CD4-positive, alpha-beta T cell treated with Interleukin-17A for 1 hour (primary cell): ENCODE data around the gene ALG8.
A peak's percentile ranks its signal among the peaks of the same experiment; 100 is the strongest.
"Not testable (repeated sequence)": the region's sequence is repeated elsewhere in the genome, so short reads cannot be mapped to it uniquely, and the experiment has no call there.

ENCODE experiments used
- DNase-seq: peaks from one replicate; pipeline ENCODE4 v3.0.0-alpha.2; 2020

The ALG8 gene

DNA sequence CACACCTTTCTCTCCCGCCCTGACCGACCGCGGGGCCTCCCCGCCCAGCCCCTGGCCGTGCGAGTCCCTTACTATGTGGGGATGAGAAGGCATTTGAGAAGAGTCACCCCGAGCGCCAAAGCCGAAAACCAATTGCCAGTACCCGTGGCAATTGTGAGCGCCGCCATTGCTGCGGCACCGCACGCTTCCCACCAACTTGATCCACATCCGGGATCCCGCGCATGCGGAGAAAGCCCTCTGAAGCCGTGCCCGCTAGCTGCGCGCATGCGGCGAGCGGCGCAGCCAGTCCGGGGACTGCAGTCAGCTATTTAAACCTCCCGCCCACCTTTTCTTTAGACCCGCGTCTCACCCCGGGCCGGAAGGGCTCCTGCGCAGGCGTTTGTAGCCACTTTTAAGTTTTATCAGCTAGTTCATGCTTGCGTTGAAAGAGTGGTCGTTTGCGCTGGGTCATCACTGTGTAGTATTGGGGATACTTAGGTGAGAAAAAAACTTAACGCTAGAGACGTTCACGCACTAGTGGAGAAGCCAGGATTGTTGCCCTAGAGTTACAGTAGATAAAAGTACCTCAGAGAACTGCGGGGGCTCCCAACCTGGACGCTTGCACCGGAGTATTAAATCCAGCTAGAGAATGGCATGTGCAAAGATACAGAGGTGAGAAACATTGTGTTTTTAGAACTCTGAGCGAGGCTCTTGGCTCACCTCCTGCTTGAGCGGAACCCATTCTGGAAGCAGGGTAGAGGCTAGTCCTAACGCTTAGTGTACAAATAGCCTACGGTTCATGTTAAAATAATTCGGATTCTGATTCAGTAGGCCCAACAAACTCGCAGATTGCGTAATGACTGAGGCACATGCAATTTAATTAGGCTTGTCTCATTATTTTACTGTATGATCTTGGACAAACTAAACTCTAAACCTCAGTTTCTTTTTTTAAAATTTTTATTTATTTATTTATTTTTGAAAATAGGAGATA is at the start of gene ALG8:
Gene ALG8, minus strand, starts transcription at position 205 of the 970 bp plus-strand sequence. Its CDS starts 38 bp downstream, at position 167.
- peak; percentile 97 for DNase-seq

GRCh38 chr11:78188286-78189173 is 49.1 kb upstream of the ALG8 start, which contains the start of the genes KCTD21 and USP35:
Gene KCTD21, minus strand, starts transcription at chr11:78188626. Its CDS starts 14,072 bp downstream, at chr11:78174554.
Gene USP35, plus strand, starts transcription at chr11:78188919. Its CDS starts 7,327 bp downstream, at chr11:78196246.
- DNase-seq, result peak; percentile 92

DNA sequence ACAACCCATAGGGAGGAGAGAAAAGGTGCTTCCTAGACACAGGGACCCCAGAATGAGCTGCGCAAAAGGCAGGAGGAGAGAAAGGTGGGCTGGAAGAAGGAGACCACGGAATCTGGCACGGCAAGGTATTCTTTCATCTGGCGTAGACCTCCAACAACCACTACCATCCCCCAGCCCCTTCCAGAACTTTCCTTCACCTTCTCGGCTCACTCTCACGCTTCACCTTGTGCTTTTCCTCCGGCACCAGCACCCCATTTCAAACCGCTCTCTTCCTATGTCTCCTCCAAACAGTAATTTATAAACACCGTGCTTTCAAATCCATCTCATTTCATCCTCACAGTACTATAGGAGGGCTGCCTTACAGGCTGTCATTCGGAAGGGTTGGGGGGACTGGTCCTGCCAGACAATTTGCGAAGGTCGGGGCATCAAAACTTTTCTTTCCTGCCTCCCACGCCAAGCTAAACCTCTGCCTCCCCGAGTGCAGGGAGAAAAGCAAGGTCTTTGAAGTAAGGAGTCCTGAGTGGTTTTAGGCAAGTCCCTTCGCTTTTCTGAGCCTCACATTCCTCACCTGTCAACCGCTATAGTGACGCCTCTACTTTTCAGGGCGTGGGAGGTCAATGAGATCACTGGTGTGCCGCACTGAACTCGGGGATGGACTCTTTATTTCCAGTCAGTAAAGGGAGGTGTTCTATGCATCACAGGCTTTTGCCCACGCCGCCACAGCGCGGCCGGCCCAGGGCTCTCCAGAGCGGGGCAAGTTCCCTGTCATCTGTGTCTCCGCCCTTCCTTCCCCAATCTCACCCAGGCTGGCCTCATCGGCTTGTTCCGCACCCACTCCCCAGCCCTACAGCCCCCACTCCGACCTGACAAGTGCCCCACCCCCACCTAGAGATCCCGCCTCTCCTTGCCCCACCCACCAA is 48.2 kb upstream of the ALG8 start:
- peak; percentile 72 for DNase-seq

GRCh38 chr11:78181185-78181584 is 41.8 kb upstream of the ALG8 start:
- no peak for DNase-seq

- no peak for DNase-seq
Measured at GRCh38 chr11:78180751-78181150, 41.3 kb upstream of the ALG8 start.

DNA sequence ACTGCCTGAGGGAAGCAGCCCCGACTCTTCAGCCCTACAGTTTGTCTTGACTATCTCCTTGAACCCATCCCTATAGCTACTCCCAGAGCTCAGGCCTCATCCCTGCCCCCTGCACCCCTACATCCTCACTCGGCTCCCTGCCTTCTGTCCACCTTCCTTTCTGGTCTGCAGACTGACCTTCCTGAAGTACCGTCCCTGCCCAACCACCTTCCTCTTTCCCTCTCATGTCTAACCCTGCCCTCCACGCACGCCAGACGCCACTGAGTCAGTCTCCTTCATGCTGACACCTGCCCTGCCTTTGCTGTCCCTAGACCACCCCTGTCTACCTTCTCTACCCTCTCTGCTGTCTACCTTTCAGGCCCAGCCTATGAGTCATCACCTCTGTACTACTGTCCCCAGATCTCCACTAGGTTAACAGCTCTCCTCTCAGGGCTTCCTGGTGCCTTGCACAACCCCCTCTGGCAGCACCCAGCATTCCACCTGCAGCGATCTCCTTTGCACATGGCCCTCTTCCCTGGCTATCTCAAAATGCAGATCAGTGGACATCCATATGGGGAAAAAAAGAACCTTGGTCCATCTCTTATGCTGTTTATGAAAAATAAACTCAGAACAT is 40.1 kb upstream of the ALG8 start:
- no peak for DNase-seq

DNA sequence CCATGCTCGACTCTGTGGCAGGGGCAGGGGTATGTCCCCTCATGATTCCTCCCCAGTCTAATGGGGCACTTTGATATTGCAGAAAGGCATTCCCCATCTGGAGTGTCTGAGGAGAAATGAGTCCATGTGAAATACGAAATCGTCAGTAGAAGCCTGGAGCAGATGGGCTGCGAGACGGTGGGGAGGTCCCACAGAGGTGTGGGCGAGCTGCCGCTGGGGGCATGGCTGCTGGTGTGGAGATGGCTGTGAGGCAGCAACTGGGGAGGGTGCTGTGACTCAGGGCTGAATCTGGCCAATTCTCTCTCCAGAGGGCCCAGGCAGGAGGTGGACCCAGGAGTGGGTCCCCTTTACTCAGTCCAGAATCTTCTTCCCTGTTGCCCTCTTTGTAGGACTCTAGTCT is 37.8 kb upstream of the ALG8 start:
- no peak for DNase-seq

- DNase-seq, result no peak
Measured at GRCh38 chr11:78176605-78177141, 37.2 kb upstream of the ALG8 start.

DNA sequence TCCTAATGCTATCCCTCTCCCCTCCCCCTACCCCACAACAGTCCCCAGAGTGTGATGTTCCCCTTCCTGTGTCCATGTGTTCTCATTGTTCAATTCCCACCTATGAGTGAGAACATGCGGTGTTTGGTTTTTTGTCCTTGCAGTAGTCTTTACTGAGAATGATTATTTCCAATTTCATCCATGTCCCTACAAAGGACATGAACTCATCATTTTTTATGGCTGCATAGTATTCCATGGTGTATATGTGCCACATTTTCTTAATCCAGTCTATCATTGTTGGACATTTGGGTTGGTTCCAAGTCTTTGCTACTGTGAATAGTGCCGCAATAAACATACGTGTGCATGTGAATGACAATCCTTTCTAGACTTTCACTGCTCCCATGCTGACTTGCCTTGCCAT is 36.4 kb upstream of the ALG8 start:
- not testable (repeated sequence) for DNase-seq

- no peak for DNase-seq
Measured at GRCh38 chr11:78171951-78172350, 32.5 kb upstream of the ALG8 start.

GRCh38 chr11:78170874-78171549 is 31.6 kb upstream of the ALG8 start:
- no peak for DNase-seq

DNA sequence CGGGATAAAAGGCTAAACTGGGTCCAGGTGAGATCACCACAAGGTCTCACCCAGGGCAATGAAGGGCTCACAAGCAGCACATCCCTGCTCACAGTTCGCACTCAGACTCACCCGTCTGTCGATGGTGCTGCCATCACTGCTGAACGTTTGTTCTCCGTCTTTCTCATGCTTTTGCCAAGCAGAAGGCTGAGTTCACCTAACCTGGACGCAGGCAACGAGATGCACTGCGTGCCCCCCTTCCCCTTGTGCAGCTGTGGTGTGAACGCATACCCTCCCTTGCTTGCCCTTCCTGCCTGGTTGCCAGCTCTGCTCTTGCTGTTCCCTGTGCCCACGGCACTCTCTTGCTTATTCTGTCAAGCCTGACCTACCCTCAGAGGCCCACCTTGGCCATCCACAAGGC is 31.0 kb upstream of the ALG8 start:
- no peak for DNase-seq

- DNase-seq, result no peak
Measured at GRCh38 chr11:78168539-78169477, 29.4 kb upstream of the ALG8 start.

DNA sequence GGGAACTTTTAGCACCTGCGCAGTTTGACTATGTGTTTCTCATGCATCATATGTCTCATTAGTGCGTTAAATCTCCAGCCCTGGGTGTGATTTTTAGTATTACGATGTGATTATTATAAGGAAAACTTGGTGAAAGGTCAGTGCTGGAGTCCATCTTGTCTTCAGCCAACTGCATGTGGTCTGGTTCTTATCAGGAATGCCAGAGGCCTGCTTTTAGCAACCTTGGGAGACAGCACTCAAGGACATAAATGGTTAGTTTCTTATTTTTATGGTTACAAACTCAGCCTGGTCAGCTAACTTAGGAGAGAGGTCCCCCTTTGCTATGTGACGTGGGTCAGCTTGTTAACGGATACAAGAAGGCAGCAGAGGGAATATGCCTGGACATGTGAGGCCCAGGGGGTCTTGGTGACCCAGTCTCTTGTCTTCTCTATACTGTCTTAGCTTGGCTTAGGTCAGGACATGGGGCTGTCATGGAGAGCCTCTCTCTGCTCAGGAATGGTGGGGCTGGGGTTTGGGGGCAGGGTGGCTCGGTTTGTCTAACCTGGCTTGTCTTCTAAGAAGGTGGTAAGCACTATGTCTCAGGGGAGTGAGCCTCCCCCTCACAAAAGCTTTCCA is 27.5 kb upstream of the ALG8 start:
- DNase-seq, result no peak

GRCh38 chr11:78164471-78164870 is 25.0 kb upstream of the ALG8 start:
- no peak for DNase-seq

- no peak for DNase-seq
Measured at GRCh38 chr11:78163828-78164227, 24.4 kb upstream of the ALG8 start.

DNA sequence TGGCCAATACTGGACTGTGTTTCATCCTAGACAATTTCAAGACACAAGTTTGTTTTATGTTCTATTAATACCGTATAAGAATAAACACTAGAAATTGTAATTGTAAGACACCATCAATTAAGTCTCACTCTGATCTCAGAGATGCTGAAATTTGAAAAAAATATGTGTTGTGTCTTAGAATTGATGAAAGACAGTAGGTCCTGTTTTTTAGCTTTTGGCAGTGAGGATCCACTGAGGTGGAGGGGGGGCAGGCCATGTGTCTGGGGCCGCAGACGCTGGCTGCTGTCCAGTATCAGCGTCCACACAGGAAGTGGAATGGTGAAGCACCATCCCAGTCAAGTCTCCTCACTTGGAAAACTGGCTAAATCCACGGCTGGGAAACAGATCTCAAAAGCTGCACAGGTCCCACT is 22.5 kb upstream of the ALG8 start:
- DNase-seq, result no peak

- DNase-seq, result no peak
Measured at GRCh38 chr11:78161346-78161745, 21.9 kb upstream of the ALG8 start.

GRCh38 chr11:78160557-78160956 is 21.1 kb upstream of the ALG8 start:
- DNase-seq, result no peak
